Measurements from ENCODE around the gene KANK2.
"Not testable (repeated sequence)": the region's sequence is repeated elsewhere in the genome, so short reads cannot be mapped to it uniquely, and the experiment has no call there.

KANK2 gene

DNA sequence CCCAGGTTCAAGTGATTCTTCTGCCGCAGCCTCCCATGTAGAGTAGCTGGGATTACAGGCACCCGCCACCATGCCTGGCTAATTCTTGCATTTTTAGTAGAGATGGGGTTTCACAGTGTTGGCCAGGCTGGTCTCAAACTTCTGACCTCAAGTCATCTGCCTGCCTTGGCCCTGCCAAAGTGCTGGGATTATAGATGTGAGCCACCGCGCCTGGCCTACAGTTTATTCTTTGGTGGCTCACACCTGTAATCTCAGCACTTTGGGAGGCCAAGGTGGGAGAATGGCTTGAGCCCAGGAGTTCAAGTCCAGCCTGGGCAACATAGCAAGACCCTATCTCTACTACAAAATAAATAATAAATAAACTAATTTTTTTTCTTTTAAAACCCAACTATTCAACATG, 73.2 kb downstream of the KANK2 start:
- not testable (repeated sequence) for H3K27ac ChIP-seq (ENCODE audit: low read length); H3K4me1 ChIP-seq (ENCODE audit: control insufficient read depth, insufficient read depth, low read length); H3K9ac ChIP-seq (ENCODE audit: low read length in 2 of 2); H3K27me3 ChIP-seq (ENCODE audit: control insufficient read depth in 1 of 2, insufficient read depth in 2 of 2, low read length in 2 of 2); H3K4me3 ChIP-seq (ENCODE audit: low read length in 2 of 2); H3K9me3 ChIP-seq (ENCODE audit: control insufficient read depth in 2 of 2, low read length in 2 of 2)
- peaks cover 17 to 26% of the 10 kb centered on the region in 2 donors for H3K36me3 ChIP-seq (ENCODE audit: control insufficient read depth in 2 of 2, insufficient read depth in 2 of 2, low read length in 2 of 2)

DNA sequence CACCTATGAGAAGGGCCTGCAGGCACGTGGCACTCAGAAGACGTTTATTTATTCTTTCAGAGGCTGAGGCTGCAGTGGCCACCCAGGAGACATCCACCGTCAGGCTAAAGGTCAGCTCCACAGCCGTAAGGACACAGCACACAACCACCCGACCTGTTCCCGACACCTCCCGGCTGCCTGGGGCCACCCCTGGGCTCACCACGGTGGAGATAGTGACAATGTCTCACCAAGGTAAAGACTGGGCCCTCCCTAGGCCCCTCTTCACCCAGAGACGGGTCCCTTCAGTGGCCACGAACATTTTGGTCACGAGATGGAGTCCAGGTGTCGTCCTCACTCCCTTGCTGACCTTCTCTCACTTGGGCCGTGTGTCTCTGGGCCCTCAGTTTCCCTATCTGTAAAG, 74.2 kb downstream of the KANK2 start:
- Histone ChIP-seq H3K4me1 (ENCODE audit: control insufficient read depth, insufficient read depth, low read length) (peaks cover 4% of the 10 kb centered on the region), H3K36me3 (ENCODE audit: control insufficient read depth in 2 of 2, insufficient read depth in 2 of 2, low read length in 2 of 2) (peaks cover 19 to 26% of the 10 kb centered on the region in 2 donors), H3K4me3 (ENCODE audit: low read length in 2 of 2) (no peak overlapping the region), H3K27me3 (ENCODE audit: control insufficient read depth in 1 of 2, insufficient read depth in 2 of 2, low read length in 2 of 2) (no peaks in the 10 kb centered on the region), H3K9ac (ENCODE audit: low read length in 2 of 2) (no peak overlapping the region), H3K9me3 (ENCODE audit: control insufficient read depth in 2 of 2, low read length in 2 of 2) (no peaks in the 10 kb centered on the region), H3K27ac (ENCODE audit: low read length) (no peak overlapping the region)

GRCh38 chr19:11121963-11122362, 75.4 kb downstream of the KANK2 start:
- not testable (repeated sequence) for H3K27ac ChIP-seq (ENCODE audit: low read length); H3K27me3 ChIP-seq (ENCODE audit: control insufficient read depth in 1 of 2, insufficient read depth in 2 of 2, low read length in 2 of 2); H3K4me1 ChIP-seq (ENCODE audit: control insufficient read depth, insufficient read depth, low read length); H3K9me3 ChIP-seq (ENCODE audit: control insufficient read depth in 2 of 2, low read length in 2 of 2); H3K4me3 ChIP-seq (ENCODE audit: low read length in 2 of 2); H3K9ac ChIP-seq (ENCODE audit: low read length in 2 of 2)
- peaks cover 18 to 27% of the 10 kb centered on the region in 2 donors for H3K36me3 ChIP-seq (ENCODE audit: control insufficient read depth in 2 of 2, insufficient read depth in 2 of 2, low read length in 2 of 2)

- Histone ChIP-seq H3K4me1 (ENCODE audit: control insufficient read depth, insufficient read depth, low read length) (no peaks in the 10 kb centered on the region), H3K9ac (ENCODE audit: low read length in 2 of 2) (no peak overlapping the region), H3K9me3 (ENCODE audit: control insufficient read depth in 2 of 2, low read length in 2 of 2) (no peaks in the 10 kb centered on the region), H3K4me3 (ENCODE audit: low read length in 2 of 2) (no peak overlapping the region), H3K36me3 (ENCODE audit: control insufficient read depth in 2 of 2, insufficient read depth in 2 of 2, low read length in 2 of 2) (peaks cover 31 to 49% of the 10 kb centered on the region in 2 donors), H3K27ac (ENCODE audit: low read length) (no peak overlapping the region), H3K27me3 (ENCODE audit: control insufficient read depth in 1 of 2, insufficient read depth in 2 of 2, low read length in 2 of 2) (no peaks in the 10 kb centered on the region)
Observed at GRCh38 chr19:11116507-11116906, 80.8 kb downstream of the KANK2 start.

DNA sequence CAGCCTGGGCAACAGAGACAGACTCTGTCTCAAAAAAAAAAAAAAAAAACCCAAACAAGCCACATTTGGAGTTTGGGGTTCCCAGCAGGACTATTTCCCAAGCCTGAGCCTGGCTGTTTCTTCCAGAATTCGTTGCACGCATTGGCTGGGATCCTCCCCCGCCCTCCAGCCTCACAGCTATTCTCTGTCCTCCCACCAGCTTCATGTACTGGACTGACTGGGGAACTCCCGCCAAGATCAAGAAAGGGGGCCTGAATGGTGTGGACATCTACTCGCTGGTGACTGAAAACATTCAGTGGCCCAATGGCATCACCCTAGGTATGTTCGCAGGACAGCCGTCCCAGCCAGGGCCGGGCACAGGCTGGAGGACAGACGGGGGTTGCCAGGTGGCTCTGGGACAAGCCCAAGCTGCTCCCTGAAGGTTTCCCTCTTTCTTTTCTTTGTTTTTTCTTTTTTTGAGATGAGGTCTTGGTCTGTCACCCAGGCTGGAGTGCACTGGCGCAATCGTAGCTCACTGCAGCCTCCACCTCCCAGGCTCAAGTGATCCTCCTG, 81.4 kb downstream of the KANK2 start:
- Histone ChIP-seq H3K27me3 (ENCODE audit: control insufficient read depth in 1 of 2, insufficient read depth in 2 of 2, low read length in 2 of 2) (no peaks in the 10 kb centered on the region), H3K27ac (ENCODE audit: low read length) (no peak overlapping the region), H3K36me3 (ENCODE audit: control insufficient read depth in 2 of 2, insufficient read depth in 2 of 2, low read length in 2 of 2) (peaks cover 35 to 52% of the 10 kb centered on the region in 2 donors), H3K4me3 (ENCODE audit: low read length in 2 of 2) (no peak overlapping the region), H3K9me3 (ENCODE audit: control insufficient read depth in 2 of 2, low read length in 2 of 2) (no peaks in the 10 kb centered on the region), H3K4me1 (ENCODE audit: control insufficient read depth, insufficient read depth, low read length) (no peaks in the 10 kb centered on the region), H3K9ac (ENCODE audit: low read length in 2 of 2) (no peak overlapping the region)

- Histone ChIP-seq H3K4me1 (ENCODE audit: control insufficient read depth, insufficient read depth, low read length) (no peaks in the 10 kb centered on the region), H3K36me3 (ENCODE audit: control insufficient read depth in 2 of 2, insufficient read depth in 2 of 2, low read length in 2 of 2) (peaks cover 31 to 45% of the 10 kb centered on the region in 2 donors), H3K27ac (ENCODE audit: low read length) (no peak overlapping the region), H3K4me3 (ENCODE audit: low read length in 2 of 2) (no peak overlapping the region), H3K27me3 (ENCODE audit: control insufficient read depth in 1 of 2, insufficient read depth in 2 of 2, low read length in 2 of 2) (no peaks in the 10 kb centered on the region), H3K9ac (ENCODE audit: low read length in 2 of 2) (no peak overlapping the region), H3K9me3 (ENCODE audit: control insufficient read depth in 2 of 2, low read length in 2 of 2) (no peaks in the 10 kb centered on the region)
Observed at GRCh38 chr19:11115042-11115441, 82.3 kb downstream of the KANK2 start.
